ENCODE measurements around the gene PSMB1. TPM values are rescaled to one million over a fixed set of nuclear protein-coding genes. Genes with fewer than 3 reads are reported as not detected.
A peak's percentile ranks its signal among the peaks of the same experiment; 100 is the strongest.

The PSMB1 gene
- total and polyA plus RNA-seq, 2 donors (not counting 3 experiments of a cell fraction or from before 2014, with no cell fraction given): 198 to 560 TPM

GRCh38 chr6:170554796-170555137 lies 1.7 kb upstream of the PSMB1 start:
- BruUV-seq (replicated peaks): no TSS peak
- H3K36me3 ChIP-seq (ENCODE audit: control insufficient read depth in 2 of 2, extremely low read depth in 1 of 2, insufficient read depth in 2 of 2, low read length in 2 of 2): peaks cover 0 to 3% of the 10 kb centered on the region in 2 experiments
- CTCF ChIA-PET: no interaction called here

More at GRCh38 chr6:170554796-170555137, 1.7 kb upstream of the PSMB1 start:
- POLR2A ChIA-PET: no interaction called here
- Histone ChIP-seq H3K9me3 (replicated peaks; ENCODE audit: control insufficient read depth, insufficient read depth, low read length) (no peaks in the 10 kb centered on the region), H3K79me2 (ENCODE audit: control insufficient read depth, insufficient read depth, low read length) (peaks cover 60% of the 10 kb centered on the region), H3K4me2 (ENCODE audit: insufficient read depth, low read length) (peak overlapping the region; percentile 92), H3K9ac (replicated peaks; ENCODE audit: extremely low read depth, insufficient read depth, low read length) (peak overlapping the region; percentile 89), H3K9me1 (replicated peaks; ENCODE audit: control insufficient read depth, extremely low read depth, insufficient read depth, low read length) (no peaks in the 10 kb centered on the region), H3K27ac (ENCODE audit: insufficient read depth, low read depth, low read length) (peak overlapping the region; percentile 84), H2AFZ (ENCODE audit: low read depth, low read length) (peak overlapping the region; percentile 91), H3K4me3 (replicated peaks in 1 of 3; ENCODE audit: insufficient read depth in 1 of 3, low read depth in 1 of 3, low read length in 3 of 3) (peak overlapping the region; percentile 76 to 89 (median 81)), H3K4me1 (ENCODE audit: control insufficient read depth, extremely low read depth, insufficient read depth, low read length) (peaks cover 22% of the 10 kb centered on the region), H3K27me3 (ENCODE audit: control insufficient read depth in 2 of 2, insufficient read depth in 2 of 2, low read length in 2 of 2) (no peaks in the 10 kb centered on the region), H4K20me1 (replicated peaks; ENCODE audit: control insufficient read depth, extremely low read depth, insufficient read depth, low read length) (peaks cover 2% of the 10 kb centered on the region)
- DNase-seq (ENCODE audit: low read depth, low spot score) (no peak), FAIRE-seq (no peak)
- intact Hi-C loops (cut with micrococcal nuclease): loop anchor here (1.0 to 2.0 kb wide), 4 partner anchors 30 to 852 kb away; partner anchors contain the start of genes C6orf120, DYNLT2, ERMARD and PDCD2
- dilution Hi-C loops (cut with MboI; ENCODE audit: extremely low pct_ligation_motif_present, low sequenced_read_pairs): no loop called here
- TF ChIP-seq POLR2A (IDR thresholded peaks at IDR 0.05; ENCODE audit: low read depth, low read length): no peak
- TF ChIP-seq CTCF (IDR thresholded peaks at IDR 0.05; ENCODE audit: extremely low read depth in 1 of 2, insufficient read depth in 1 of 2, low read depth in 1 of 2, low read length in 2 of 2): no peak
